Keratinocyte (primary cell): ENCODE measurements around the gene RIC3. TPM values are rescaled to one million over a fixed set of nuclear protein-coding genes. Genes with fewer than 3 reads are reported as not detected.

ENCODE experiments used
- DNase-seq: peaks from one replicate; pipeline ENCODE4 v3.0.0-alpha.2; 2011; ENCODE audit warnings: low read depth, missing footprints, low spot score
- FAIRE-seq: peaks from 2 replicates; lab custom pipeline; 2011; peaks lifted over from hg19 to GRCh38; lab: Jason Lieb, UNC
- H2AFZ ChIP-seq: 2 replicates; pipeline ENCODE4 v1.6.0; 2012; ENCODE audit warnings: low read length, control low read depth, inconsistent platforms; ENCODE audit not compliant: control insufficient read depth
- H3K27ac ChIP-seq: 2 replicates; pipeline ENCODE4 v1.5.1; 2011; ENCODE audit warnings: low read length; ENCODE audit not compliant: control insufficient read depth, insufficient read depth
- H3K27me3 ChIP-seq: 3 replicates; pipeline ENCODE4 v1.6.0; 2011; ENCODE audit warnings: low read length; ENCODE audit not compliant: control insufficient read depth, insufficient read depth; ENCODE audit errors: extremely low read depth
- H3K36me3 ChIP-seq, 2 experiments: 2 replicates in 1 of 2; 3 replicates in 1 of 2; pipeline ENCODE4 v1.5.1; 2011; ENCODE audit warnings: low read length in 2 of 2, mild to moderate bottlenecking in 1 of 2; ENCODE audit not compliant: control insufficient read depth in 2 of 2, insufficient read depth in 2 of 2; ENCODE audit errors: extremely low read depth in 1 of 2
- H3K4me1 ChIP-seq: 3 replicates; pipeline ENCODE4 v1.5.1; 2011; ENCODE audit warnings: low read length; ENCODE audit not compliant: control insufficient read depth, insufficient read depth; ENCODE audit errors: extremely low read depth
- H3K4me2 ChIP-seq: 3 replicates; pipeline ENCODE4 v1.6.0; 2011; ENCODE audit warnings: low read depth, low read length; ENCODE audit not compliant: control insufficient read depth, insufficient read depth; ENCODE audit errors: extremely low read depth
- H3K4me3 ChIP-seq, 3 experiments: fragments of 200-600 bp in 1 of 3; sonication (generic) in 1 of 3; 2 replicates in 2 of 3; 3 replicates in 1 of 3; pipeline ENCODE4 v1.5.1; 2011 to 2016; ENCODE audit warnings: low read length in 3 of 3, mild to moderate bottlenecking in 3 of 3, control low read depth in 2 of 3, inconsistent platforms in 1 of 3, low read depth in 1 of 3, mixed read lengths in 1 of 3, mixed run types in 1 of 3, moderate library complexity in 1 of 3; ENCODE audit not compliant: control insufficient read depth in 2 of 3, insufficient read depth in 2 of 3; ENCODE audit errors: extremely low read depth in 1 of 3
- H3K79me2 ChIP-seq: 2 replicates; pipeline ENCODE4 v1.6.0; 2012; ENCODE audit warnings: low read length; ENCODE audit not compliant: control insufficient read depth, insufficient read depth
- H3K9ac ChIP-seq: 3 replicates; pipeline ENCODE4 v1.6.0; 2011; ENCODE audit warnings: low read length; ENCODE audit not compliant: control insufficient read depth, insufficient read depth; ENCODE audit errors: extremely low read depth
- H3K9me1 ChIP-seq: 3 replicates; pipeline ENCODE4 v1.6.0; 2011; ENCODE audit warnings: low read length; ENCODE audit not compliant: control insufficient read depth, insufficient read depth; ENCODE audit errors: extremely low read depth
- H3K9me3 ChIP-seq: 2 replicates; pipeline ENCODE4 v1.5.1; 2012; ENCODE audit warnings: low read depth, low read length; ENCODE audit not compliant: control insufficient read depth
- H4K20me1 ChIP-seq: 3 replicates; pipeline ENCODE4 v1.6.0; 2011; ENCODE audit warnings: low read length; ENCODE audit not compliant: control insufficient read depth, insufficient read depth; ENCODE audit errors: extremely low read depth
- EZH2 ChIP-seq: IDR thresholded peaks from one replicate; pipeline ENCODE4 v1.6.1; 2012; ENCODE audit warnings: inconsistent platforms, mild to moderate bottlenecking, low read length, moderate library complexity
- dilution Hi-C: fragments of 300-500 bp; cut with MboI; formaldehyde crosslinking; loops from one replicate; pipeline ENCODE4 v1.7.0; 2020; ENCODE audit warnings: low sequenced_read_pairs; ENCODE audit not compliant: extremely low pct_ligation_motif_present
- polyA plus RNA-seq, 5 experiments: library from polyadenylated mRNA; depleted of rRNA in 3 of 5; stranded (reverse) in 3 of 5; stranded (forward) in 1 of 5; unstranded in 1 of 5; fragments of >200 nt; gene quantifications; 1 replicate in 1 of 5; 2 replicates in 3 of 5; 3 replicates in 1 of 5; pipeline versions ENCODE4 v1.2.1 to v1.2.3, GENCODE V29; 2011 to 2012; ENCODE audit warnings: missing spikeins in 2 of 5, low read depth in 1 of 5, low replicate concordance in 1 of 5
- TF ChIP-seq, protein P1 (sequence below), 3 experiments: IDR thresholded peaks in 1 of 3; conservative IDR thresholded peaks in 1 of 3; optimal IDR thresholded peaks in 1 of 3; 2 replicates in 2 of 3; 3 replicates in 1 of 3; pipeline versions ENCODE3 to v1.5.1; 2011; ENCODE audit warnings: low read length in 3 of 3, mild to moderate bottlenecking in 3 of 3, moderate library complexity in 2 of 3, control low read depth in 1 of 3, inconsistent platforms in 1 of 3; ENCODE audit not compliant: insufficient read depth in 2 of 3; ENCODE audit errors: extremely low read depth in 1 of 3

RIC3 gene
- polyA plus RNA-seq, 1 donor (not counting 4 experiments of a cell fraction or from before 2014, with no cell fraction given): 2.5 TPM

DNA sequence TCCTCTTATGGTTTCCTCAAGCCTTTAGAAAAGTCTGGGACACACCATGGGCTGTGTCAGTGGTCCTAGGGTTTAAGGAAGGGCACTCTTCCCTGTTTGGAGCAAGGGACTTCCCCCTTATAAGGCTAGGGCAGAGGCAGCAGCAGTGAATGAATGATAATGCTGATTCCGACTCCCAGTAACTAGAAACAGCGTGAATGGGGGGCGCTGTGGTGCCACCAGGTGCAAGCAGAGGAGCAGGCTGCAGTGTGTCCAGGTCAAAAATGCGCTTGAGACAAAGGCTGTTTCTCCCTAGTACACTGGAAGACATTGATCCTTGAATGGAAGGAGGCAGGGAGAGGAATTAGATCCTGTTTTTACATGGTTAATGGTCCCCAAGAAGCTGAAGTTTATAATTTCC, 11.6 kb upstream of the RIC3 start:
- Histone ChIP-seq H3K4me2 (no peak overlapping the region), H3K27ac (no peak overlapping the region), H3K27me3 (peaks cover 12% of the 10 kb centered on the region), H3K9ac (no peak overlapping the region), H3K79me2 (no peaks in the 10 kb centered on the region), H3K4me3 (no peak overlapping the region), H3K4me1 (no peaks in the 10 kb centered on the region), H4K20me1 (no peaks in the 10 kb centered on the region), H3K9me1 (no peaks in the 10 kb centered on the region), H2AFZ (no peak overlapping the region), H3K9me3 (no peaks in the 10 kb centered on the region), H3K36me3 (no peaks in the 10 kb centered on the region)
- TF ChIP-seq EZH2: no peak
- DNase-seq (no peak), FAIRE-seq (no peak)
- dilution Hi-C loops: no loop called here

DNA sequence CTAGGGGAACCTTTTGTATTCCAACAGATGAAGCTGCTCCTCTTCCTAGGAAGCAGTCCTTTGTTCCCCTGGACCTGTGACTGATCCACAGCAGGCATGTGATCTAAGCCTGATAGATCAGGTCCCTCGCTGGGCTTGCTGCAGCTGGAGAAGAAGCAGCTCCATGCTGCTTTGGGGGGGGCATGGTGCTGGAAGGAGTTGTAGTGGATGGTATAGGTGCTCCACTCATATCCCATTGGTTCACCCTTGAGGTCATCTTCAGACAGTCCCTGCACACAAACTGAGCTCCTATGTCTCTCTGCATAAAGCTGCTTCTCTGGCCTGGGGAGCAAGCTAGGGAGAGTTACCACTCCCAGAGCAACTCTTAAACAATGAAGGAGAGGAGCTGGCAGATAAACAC, 9.5 kb upstream of the RIC3 start:
- H3K27me3 ChIP-seq: peaks cover 12% of the 10 kb centered on the region

More for the DNA sequence above, 9.5 kb upstream of the RIC3 start:
- TF ChIP-seq, protein P1, sequence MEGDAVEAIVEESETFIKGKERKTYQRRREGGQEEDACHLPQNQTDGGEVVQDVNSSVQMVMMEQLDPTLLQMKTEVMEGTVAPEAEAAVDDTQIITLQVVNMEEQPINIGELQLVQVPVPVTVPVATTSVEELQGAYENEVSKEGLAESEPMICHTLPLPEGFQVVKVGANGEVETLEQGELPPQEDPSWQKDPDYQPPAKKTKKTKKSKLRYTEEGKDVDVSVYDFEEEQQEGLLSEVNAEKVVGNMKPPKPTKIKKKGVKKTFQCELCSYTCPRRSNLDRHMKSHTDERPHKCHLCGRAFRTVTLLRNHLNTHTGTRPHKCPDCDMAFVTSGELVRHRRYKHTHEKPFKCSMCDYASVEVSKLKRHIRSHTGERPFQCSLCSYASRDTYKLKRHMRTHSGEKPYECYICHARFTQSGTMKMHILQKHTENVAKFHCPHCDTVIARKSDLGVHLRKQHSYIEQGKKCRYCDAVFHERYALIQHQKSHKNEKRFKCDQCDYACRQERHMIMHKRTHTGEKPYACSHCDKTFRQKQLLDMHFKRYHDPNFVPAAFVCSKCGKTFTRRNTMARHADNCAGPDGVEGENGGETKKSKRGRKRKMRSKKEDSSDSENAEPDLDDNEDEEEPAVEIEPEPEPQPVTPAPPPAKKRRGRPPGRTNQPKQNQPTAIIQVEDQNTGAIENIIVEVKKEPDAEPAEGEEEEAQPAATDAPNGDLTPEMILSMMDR (optimal IDR thresholded peaks at IDR 0.05 in 1 of 3, IDR thresholded peaks at IDR 0.05 in 1 of 3, conservative IDR thresholded peaks at IDR 0.05 in 1 of 3; ENCODE audit: extremely low read depth in 1 of 3, insufficient read depth in 2 of 3, low read length in 3 of 3): no peak
- no peak for TF ChIP-seq EZH2
- H3K4me2 ChIP-seq: no peak overlapping the region
- no peak overlapping the region for H3K27ac ChIP-seq
- no peaks in the 10 kb centered on the region for H4K20me1 ChIP-seq
- H3K4me1 ChIP-seq: no peaks in the 10 kb centered on the region
- no peaks in the 10 kb centered on the region for H3K9me1 ChIP-seq
- no peaks in the 10 kb centered on the region for H3K9me3 ChIP-seq
- DNase-seq: no peak
- FAIRE-seq: no peak
- dilution Hi-C loops: no loop called here
- H3K79me2 ChIP-seq: no peaks in the 10 kb centered on the region
- H3K9ac ChIP-seq: no peak overlapping the region
- no peak overlapping the region for H2AFZ ChIP-seq
- H3K36me3 ChIP-seq: no peaks in the 10 kb centered on the region
- no peak overlapping the region for H3K4me3 ChIP-seq
